Spleen (tissue), 11 donors: ENCODE data around the gene GPR183. TPM values are rescaled to one million over a fixed set of nuclear protein-coding genes. Genes with fewer than 3 reads are reported as not detected.

ENCODE experiments used
- DNase-seq: peaks from one replicate; pipeline ENCODE4 v3.0.0-alpha.2; 2020
- H3K27ac ChIP-seq, 8 donors: fragments of 200-600 bp; sonication (generic) in 7 of 8; 1 replicate in 4 of 8; 2 replicates in 4 of 8; pipeline versions ENCODE4 v1.5.0 to v1.8.0; 2016 to 2021; ENCODE audit warnings: inconsistent platforms in 4 of 8, mild to moderate bottlenecking in 4 of 8, moderate library complexity in 1 of 8
- H3K27me3 ChIP-seq, 7 donors: fragments of 200-600 bp; sonication (generic) in 6 of 7; replicated peaks in 1 of 7; 1 replicate in 4 of 7; 2 replicates in 3 of 7; pipeline versions ENCODE4 v1.5.0 to v1.8.0; 2016 to 2021; ENCODE audit warnings: inconsistent platforms in 3 of 7, mild to moderate bottlenecking in 1 of 7
- H3K36me3 ChIP-seq, 6 donors: fragments of 200-600 bp; sonication (generic) in 5 of 6; 1 replicate in 4 of 6; 2 replicates in 2 of 6; pipeline versions ENCODE4 v1.5.0 to v1.8.0; 2016 to 2021; ENCODE audit warnings: inconsistent platforms in 2 of 6
- H3K4me1 ChIP-seq, 6 donors: fragments of 200-600 bp; sonication (generic) in 5 of 6; 1 replicate in 3 of 6; 2 replicates in 3 of 6; pipeline versions ENCODE4 v1.5.0 to v1.8.0; 2016 to 2021; ENCODE audit warnings: inconsistent platforms in 3 of 6
- H3K4me3 ChIP-seq, 8 donors: fragments of 200-600 bp; sonication (generic) in 7 of 8; 1 replicate in 4 of 8; 2 replicates in 4 of 8; pipeline versions ENCODE4 v1.5.0 to v1.8.0; 2016 to 2021; ENCODE audit warnings: inconsistent platforms in 4 of 8, mild to moderate bottlenecking in 4 of 8, moderate library complexity in 2 of 8
- H3K9me3 ChIP-seq, 8 donors: fragments of 200-600 bp; sonication (generic) in 7 of 8; 1 replicate in 4 of 8; 2 replicates in 4 of 8; pipeline versions ENCODE4 v1.5.0 to v1.8.0; 2016 to 2021; ENCODE audit warnings: inconsistent platforms in 4 of 8
- POLR2A ChIP-seq, 3 donors: fragments of 450-650 bp; IDR thresholded peaks; one replicate each; pipeline ENCODE4 v1.5.1; 2017; ENCODE audit warnings: antibody characterized with exemption in 3 of 3, mild to moderate bottlenecking in 1 of 3
- POLR2AphosphoS5 ChIP-seq, 3 donors: sonication (generic); formaldehyde crosslinking; IDR thresholded peaks; one replicate each; pipeline ENCODE4 v1.5.1; 2017; ENCODE audit warnings: antibody characterized with exemption in 3 of 3
- WGBS, 5 donors: extraction: QIAGEN DNeasy Blood & Tissue Kit in 3 of 5; methylation state at CpG; one replicate each; pipeline versions ENCODE4 v1.1.5 to v1.1.7; 2013 to 2018; 5-methylcytosine and 5-hydroxymethylcytosine counted together
- intact Hi-C: fragments of 100-400 bp; cut with DNase I; formaldehyde crosslinking; loops from one replicate; pipeline ENCODE4 v1.15.0; 2023; ENCODE audit warnings: low total_unique reads
- polyA plus RNA-seq, 3 donors: library from polyadenylated mRNA; stranded (reverse); fragments of 200-250 nt; gene quantifications; one replicate each; pipeline ENCODE4 v1.2.1, GENCODE V29; 2013
- total RNA-seq, 7 donors: library from RNA; depleted of rRNA in 3 of 7; stranded (reverse); fragments of >200 nt in 3 of 7; fragmentation: NEBNext Ultra II Directional in 4 of 7; extraction: Animal tissue kit (Norgen Biotek cat#: 25700) in 4 of 7; gene quantifications; one replicate each; pipeline versions ENCODE4 v1.1.0 to v1.2.1, GENCODE V29; 2016 to 2021
- TF ChIP-seq, protein P1 (sequence below), 11 experiments: fragments of 200-600 bp in 7 of 11; fragments of 450-650 bp in 4 of 11; sonication (generic) in 4 of 11; IDR thresholded peaks in 8 of 11; conservative IDR thresholded peaks in 3 of 11; 1 replicate in 7 of 11; 2 replicates in 4 of 11; pipeline versions ENCODE4 v1.4.0 to v1.8.0; 2016 to 2021; ENCODE audit warnings: antibody characterized with exemption in 11 of 11, inconsistent platforms in 4 of 11, mild to moderate bottlenecking in 1 of 11
- donor health status: healthy with polysubstance abuse.
- donor health status: DM: no; HTN: no; CAD: no; lungs with moderate emphysema.
- donor health status: DM: no; HTN: no; CAD: no.
- donor health status: Bipolar disorder and iron deficiency.
- donor health status: healthy.
- donor health status: DM: no; HTN: no; CAD: no.
- donor health status: DM: yes; HTN: yes; CAD: no.

GPR183 gene
- total and polyA plus RNA-seq, 10 donors = 29.1 to 83.6 (median 56.6) TPM

DNA sequence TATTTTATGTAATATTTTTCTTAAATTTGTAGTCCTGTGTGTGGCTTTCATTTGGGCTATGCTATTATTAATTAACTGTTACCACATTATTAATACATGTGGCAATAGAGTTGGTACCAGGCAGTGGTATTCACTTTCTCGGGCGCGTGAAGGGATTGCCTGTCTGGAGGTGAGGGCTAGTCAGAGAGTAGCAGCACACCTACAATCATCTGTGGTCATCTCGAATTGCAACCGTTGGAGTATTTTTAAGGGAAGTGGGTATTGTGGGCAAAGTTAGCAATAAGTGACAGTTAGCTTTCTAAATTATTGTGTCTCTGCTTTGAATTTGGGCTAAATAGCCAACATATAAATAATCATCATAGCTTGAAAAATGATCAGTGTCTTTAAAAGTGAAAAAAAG is 29.0 kb downstream of the GPR183 start:
- 22 to 58% (median 50%) methylated on average over 5 of the region's 5 CpGs for WGBS, 5 donors
- Histone ChIP-seq H3K4me3 (no peak overlapping the region), H3K27ac (peak overlapping the region in 5 of 8 donors; percentile 50 to 89 (median 86)), H3K27me3 (no peaks in the 10 kb centered on the region), H3K36me3 (peaks cover 0 to 14% (median 0%) of the 10 kb centered on the region in 6 donors), H3K9me3 (no peaks in the 10 kb centered on the region), H3K4me1 (peaks cover 19 to 100% (median 91%) of the 10 kb centered on the region in 6 donors)
- TF ChIP-seq, protein P1, sequence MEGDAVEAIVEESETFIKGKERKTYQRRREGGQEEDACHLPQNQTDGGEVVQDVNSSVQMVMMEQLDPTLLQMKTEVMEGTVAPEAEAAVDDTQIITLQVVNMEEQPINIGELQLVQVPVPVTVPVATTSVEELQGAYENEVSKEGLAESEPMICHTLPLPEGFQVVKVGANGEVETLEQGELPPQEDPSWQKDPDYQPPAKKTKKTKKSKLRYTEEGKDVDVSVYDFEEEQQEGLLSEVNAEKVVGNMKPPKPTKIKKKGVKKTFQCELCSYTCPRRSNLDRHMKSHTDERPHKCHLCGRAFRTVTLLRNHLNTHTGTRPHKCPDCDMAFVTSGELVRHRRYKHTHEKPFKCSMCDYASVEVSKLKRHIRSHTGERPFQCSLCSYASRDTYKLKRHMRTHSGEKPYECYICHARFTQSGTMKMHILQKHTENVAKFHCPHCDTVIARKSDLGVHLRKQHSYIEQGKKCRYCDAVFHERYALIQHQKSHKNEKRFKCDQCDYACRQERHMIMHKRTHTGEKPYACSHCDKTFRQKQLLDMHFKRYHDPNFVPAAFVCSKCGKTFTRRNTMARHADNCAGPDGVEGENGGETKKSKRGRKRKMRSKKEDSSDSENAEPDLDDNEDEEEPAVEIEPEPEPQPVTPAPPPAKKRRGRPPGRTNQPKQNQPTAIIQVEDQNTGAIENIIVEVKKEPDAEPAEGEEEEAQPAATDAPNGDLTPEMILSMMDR (IDR thresholded peaks at IDR 0.05 in 8 of 11, conservative IDR thresholded peaks at IDR 0.05 in 3 of 11) = no peak
- TF ChIP-seq POLR2AphosphoS5 (IDR thresholded peaks at IDR 0.05) (no peak), POLR2A (IDR thresholded peaks at IDR 0.05) (no peak)
- DNase-seq = no peak
- intact Hi-C loops = loop anchor here (10.0 kb wide), 2 partner anchors 107 to 227 kb away; partner anchors contain the start of gene TM9SF2

DNA sequence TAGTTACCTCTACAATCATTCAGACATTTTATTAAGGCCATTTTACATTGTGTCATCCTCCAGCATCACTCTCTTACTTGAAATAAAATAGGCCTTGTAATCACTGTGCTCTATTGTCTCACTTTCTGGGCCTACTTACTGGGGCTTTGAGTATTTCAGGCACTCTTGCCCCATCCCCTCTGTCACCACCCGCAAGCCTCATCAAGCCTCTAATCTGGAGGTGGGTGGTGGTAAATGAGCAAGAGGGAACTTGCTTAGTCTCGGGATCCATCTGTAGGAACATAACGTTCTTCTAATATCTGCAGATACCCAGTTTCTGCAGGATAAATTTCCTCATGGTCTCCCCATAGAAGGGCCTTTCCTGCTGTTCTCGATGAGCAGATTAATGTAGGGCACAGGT is 29.6 kb downstream of the GPR183 start:
- WGBS, 5 donors = 59 to 83% (median 68%) methylated on average over 4 of the region's 4 CpGs
- TF ChIP-seq POLR2A (IDR thresholded peaks at IDR 0.05) (no peak), POLR2AphosphoS5 (IDR thresholded peaks at IDR 0.05) (no peak)
- TF ChIP-seq, protein P1 (IDR thresholded peaks at IDR 0.05 in 8 of 11, conservative IDR thresholded peaks at IDR 0.05 in 3 of 11) = no peak
- intact Hi-C loops = loop anchor here (10.0 kb wide), 2 partner anchors 107 to 227 kb away; partner anchors contain the start of gene TM9SF2
- Histone ChIP-seq H3K4me3 (no peak overlapping the region), H3K27me3 (no peaks in the 10 kb centered on the region), H3K36me3 (peaks cover 0 to 14% (median 0%) of the 10 kb centered on the region in 6 donors), H3K27ac (peak overlapping the region in 5 of 8 donors; percentile 7 to 89 (median 58)), H3K9me3 (peaks cover 0 to 4% (median 2%) of the 10 kb centered on the region in 8 donors), H3K4me1 (peaks cover 14 to 99% (median 85%) of the 10 kb centered on the region in 6 donors)
- DNase-seq = no peak

DNA sequence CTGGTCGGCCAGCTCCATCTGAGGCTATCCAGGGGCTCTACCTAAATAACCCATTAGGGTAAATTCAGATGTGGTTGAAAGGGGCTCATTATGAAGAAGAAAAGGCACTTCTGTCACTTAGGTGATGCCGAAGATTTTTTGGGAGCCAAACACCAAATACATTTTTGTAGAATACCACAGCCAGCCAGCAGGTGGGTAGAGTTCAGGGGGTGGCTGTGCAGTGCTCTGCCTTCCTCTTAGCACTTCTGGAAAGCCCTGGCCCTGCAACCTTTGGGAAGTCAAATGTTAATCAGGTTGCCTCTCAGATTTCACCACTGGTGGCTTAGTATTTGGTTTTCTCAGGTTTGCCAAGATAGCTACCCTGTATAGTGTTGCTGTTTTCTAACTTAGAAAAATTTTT is 30.5 kb downstream of the GPR183 start:
- no peak for DNase-seq
- peaks cover 0 to 14% (median 0%) of the 10 kb centered on the region in 6 donors for H3K36me3 ChIP-seq
- TF ChIP-seq, protein P1 (IDR thresholded peaks at IDR 0.05 in 8 of 11, conservative IDR thresholded peaks at IDR 0.05 in 3 of 11) = no peak
- no peak for TF ChIP-seq POLR2A (IDR thresholded peaks at IDR 0.05)
- no peak for TF ChIP-seq POLR2AphosphoS5 (IDR thresholded peaks at IDR 0.05)
- H3K4me1 ChIP-seq = peaks cover 7 to 99% (median 81%) of the 10 kb centered on the region in 6 donors
- H3K27ac ChIP-seq = peak overlapping the region in 3 of 8 donors; percentile 58 to 89 (median 89)
- no peaks in the 10 kb centered on the region for H3K27me3 ChIP-seq
- intact Hi-C loops = loop anchor here (10.0 kb wide), 2 partner anchors 108 to 228 kb away; partner anchors contain the start of gene TM9SF2
- H3K4me3 ChIP-seq = no peak overlapping the region
- H3K9me3 ChIP-seq = peaks cover 0 to 9% (median 7%) of the 10 kb centered on the region in 8 donors
- WGBS, 5 donors = 67 to 83% (median 79%) methylated on average over 2 of the region's 2 CpGs

DNA sequence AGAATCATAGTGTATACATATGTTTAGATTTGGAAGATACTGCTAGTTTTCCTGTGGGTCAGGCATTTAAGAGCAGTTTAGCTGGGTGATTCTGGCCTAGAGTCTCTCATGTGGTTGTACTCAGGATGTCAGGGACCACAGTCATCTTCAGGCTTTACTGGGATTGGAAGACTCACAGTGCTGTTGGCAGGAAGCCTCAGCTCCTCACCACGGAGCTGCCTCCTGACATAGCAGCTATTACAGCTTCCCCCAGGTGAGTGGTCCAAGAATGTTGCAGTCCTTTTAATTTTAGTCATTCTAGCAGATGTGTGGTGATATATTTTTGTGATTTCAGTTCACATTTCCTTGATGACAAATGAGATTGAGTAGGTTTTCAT is 32.1 kb downstream of the GPR183 start:
- intact Hi-C loops = loop anchor here (10.0 kb wide), 2 partner anchors 110 to 230 kb away; partner anchors contain the start of gene TM9SF2
- Histone ChIP-seq H3K27me3 (no peaks in the 10 kb centered on the region), H3K4me1 (peaks cover 0 to 99% (median 81%) of the 10 kb centered on the region in 6 donors), H3K27ac (peak overlapping the region in 4 of 8 donors; percentile 22 to 82 (median 49)), H3K4me3 (no peak overlapping the region), H3K9me3 (peaks cover 0 to 9% (median 7%) of the 10 kb centered on the region in 8 donors), H3K36me3 (peaks cover 0 to 9% (median 0%) of the 10 kb centered on the region in 6 donors)
- WGBS, 5 donors = 12 to 25% (median 17%) methylated on average over 1 of the region's 1 CpG
- DNase-seq = no peak
- TF ChIP-seq POLR2A (IDR thresholded peaks at IDR 0.05) (no peak), POLR2AphosphoS5 (IDR thresholded peaks at IDR 0.05) (peak in 1 of 3 donors; percentile 43)
- TF ChIP-seq, protein P1 (IDR thresholded peaks at IDR 0.05 in 8 of 11, conservative IDR thresholded peaks at IDR 0.05 in 3 of 11) = no peak
